DMS79 treated with DMSO at 0.1 percent for 48 hours (cell line): ENCODE data around the gene NTRK3.
A peak's percentile ranks its signal among the peaks of the same experiment; 100 is the strongest.

Experiments
- DNase-seq: peaks from one replicate; lab custom pipeline; 2025; lab: John Stamatoyannopoulos, UW

NTRK3 gene

DNA sequence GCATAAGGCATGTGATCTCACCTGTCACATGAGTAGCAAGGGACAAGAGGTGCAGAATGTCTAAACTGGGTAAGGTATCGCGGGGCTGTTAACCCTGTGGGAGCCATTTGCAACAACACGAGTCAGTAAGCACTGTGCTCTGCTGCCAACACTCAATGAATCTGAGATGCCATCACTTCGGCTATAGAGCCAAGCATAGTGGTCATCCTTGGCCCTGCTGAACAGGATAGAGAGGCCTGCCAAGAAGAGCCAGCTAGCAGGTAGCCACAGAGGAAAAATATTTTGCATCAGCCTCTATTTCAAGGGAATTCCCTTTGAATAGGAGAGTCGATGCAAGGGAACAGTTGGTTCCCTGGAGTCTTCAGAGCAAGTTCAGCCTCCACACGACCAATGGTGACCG, 137.8 kb downstream of the NTRK3 start:
- DNase-seq, result no peak

DNA sequence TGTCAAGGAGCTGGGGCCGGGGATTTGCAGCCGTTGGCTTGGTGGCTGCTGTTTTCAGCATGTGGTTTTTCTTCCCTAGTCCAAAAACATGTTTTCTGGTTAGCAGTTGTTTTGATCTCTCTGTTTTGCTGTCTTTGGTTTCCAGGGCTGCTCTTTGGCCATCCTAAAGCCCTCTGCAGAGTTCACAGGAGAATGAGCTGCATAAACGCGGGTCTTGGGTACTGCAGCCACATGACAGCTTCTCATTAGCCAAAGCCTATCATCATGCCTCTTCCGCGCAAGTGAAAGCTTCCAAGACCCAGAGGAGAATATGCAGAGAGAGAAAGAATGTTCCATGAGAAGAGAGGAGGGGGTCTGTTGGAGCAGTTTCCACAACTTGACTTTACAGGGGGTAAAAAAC, 138.5 kb downstream of the NTRK3 start:
- DNase-seq, result no peak

DNA sequence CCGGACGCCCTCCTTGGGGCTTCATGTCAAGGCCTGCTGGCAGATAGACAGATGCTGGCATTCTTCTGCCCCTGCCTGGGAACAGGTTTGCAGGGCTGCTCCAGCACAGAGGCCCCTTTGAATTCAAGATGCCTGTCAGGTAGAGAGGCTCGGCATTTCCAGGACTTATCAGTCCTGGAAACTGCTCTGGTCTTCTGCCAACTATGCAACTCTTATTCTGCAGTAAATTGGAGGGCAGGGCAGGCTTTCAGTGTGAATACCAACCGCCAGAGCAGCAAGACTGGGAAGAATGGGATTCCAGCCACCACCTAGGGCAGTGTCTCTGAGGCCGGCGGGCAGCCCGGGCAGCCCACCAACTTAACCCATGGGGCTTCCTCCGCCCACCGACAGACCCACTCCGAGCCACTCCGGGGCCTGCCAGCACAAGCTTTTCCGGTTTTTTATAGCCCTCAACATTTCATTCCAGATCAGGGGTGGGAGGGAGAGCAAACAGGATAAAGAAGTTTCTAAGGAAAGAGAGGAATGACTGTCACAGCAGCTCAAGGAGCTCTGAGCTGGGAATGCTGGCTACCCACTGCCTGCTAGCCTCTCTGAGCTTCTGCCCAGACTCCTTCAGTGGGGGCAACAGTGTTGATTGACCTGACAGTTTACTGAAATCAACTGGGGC, 140.9 kb downstream of the NTRK3 start:
- peak; percentile 5 for DNase-seq

- DNase-seq, result no peak
Observed at GRCh38 chr15:88113613-88114308, 142.8 kb downstream of the NTRK3 start.

- no peak for DNase-seq
Observed at GRCh38 chr15:88108991-88109390, 147.5 kb downstream of the NTRK3 start.

- no peak for DNase-seq
Observed at GRCh38 chr15:88108477-88108876, 148.1 kb downstream of the NTRK3 start.

DNA sequence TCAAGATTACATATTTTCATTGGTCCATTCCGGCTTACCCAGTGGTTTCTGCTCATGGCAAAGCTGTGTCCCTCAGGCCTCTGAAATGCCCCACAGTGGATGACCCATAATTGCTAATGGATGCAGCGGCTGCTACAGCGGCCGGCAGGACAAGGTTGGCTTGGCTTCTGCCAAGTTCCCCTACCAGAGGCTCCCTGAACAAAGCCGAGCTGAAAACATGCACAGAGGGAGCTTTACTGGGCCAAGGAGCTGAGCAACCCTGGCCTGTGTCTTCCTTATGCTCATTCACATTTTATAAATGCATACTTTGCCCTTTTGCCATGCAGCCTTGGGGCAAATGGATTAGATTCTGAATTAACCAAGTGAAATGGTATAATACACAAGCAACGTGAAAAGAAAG, 150.5 kb downstream of the NTRK3 start:
- no peak for DNase-seq

DNA sequence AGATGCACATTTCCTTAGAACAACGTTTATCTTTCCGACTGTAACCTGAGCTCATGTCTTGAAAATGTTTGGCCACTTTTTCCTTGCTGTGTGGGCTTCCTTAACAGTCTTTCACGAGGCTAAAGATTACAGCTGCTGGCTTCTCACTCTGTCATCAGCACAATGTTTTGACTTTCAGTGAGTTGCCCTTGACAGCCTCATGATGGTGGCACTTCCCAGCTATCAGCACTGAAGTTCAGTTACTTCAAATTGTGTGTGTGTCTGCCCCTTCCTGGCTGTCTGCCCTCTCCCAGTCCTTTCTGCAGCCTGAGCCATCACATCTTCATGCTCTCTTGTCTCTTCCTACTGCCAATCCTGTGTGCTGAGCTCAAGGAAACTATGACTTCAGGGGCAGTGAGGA, 152.2 kb downstream of the NTRK3 start:
- DNase-seq, result no peak

DNA sequence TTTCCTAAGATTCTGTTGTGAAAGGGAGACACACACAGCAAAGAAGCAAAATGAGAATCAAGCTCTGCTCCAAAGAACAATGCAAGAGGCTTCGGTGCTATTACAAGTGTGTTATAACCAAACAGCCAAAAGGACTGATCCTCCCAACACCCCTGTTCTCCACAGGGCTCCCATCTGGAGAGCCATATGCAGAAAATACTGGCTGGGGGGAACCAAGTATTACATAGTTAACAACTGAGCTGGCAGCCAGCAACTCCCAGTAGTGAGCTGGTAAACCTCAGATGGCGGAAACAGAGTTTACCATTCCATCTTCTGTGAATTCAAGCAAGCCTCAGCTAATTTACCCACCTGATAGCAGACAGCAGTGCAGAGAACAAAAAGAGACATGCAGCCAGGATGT, 156.4 kb downstream of the NTRK3 start:
- no peak for DNase-seq

- DNase-seq, result no peak
Observed at GRCh38 chr15:88098361-88098760, 158.2 kb downstream of the NTRK3 start.

DNA sequence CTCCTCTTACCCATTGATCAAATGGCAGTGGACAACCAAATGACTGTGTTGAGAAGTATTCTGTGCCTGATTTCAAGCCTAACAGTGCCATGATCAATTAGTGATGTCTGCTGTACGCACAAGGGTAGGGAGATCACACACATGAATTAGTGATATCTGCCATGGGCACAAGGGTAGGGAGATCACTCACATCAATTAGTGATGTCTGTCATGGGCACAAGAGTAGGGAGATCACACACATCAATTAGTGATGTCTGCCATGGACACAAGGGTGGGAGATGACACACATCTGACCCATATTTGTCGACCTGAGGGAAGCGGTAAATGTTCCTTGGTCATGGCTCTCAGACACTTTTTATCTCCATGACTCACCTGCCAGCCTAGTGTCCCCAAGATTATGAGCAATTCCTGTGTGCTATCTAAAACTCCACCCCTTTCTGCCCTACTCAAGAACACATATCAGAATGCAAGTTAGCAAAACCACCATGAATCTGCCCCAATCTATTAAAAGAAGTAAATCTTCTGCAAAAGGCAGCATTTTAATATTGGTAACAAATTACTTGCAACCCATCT, 165.0 kb downstream of the NTRK3 start:
- DNase-seq, result no peak

GRCh38 chr15:88090481-88091011, 166.0 kb downstream of the NTRK3 start:
- DNase-seq, result no peak

GRCh38 chr15:88089731-88090130, 166.8 kb downstream of the NTRK3 start:
- no peak for DNase-seq

- no peak for DNase-seq
Observed at GRCh38 chr15:88089024-88089620, 167.4 kb downstream of the NTRK3 start.

DNA sequence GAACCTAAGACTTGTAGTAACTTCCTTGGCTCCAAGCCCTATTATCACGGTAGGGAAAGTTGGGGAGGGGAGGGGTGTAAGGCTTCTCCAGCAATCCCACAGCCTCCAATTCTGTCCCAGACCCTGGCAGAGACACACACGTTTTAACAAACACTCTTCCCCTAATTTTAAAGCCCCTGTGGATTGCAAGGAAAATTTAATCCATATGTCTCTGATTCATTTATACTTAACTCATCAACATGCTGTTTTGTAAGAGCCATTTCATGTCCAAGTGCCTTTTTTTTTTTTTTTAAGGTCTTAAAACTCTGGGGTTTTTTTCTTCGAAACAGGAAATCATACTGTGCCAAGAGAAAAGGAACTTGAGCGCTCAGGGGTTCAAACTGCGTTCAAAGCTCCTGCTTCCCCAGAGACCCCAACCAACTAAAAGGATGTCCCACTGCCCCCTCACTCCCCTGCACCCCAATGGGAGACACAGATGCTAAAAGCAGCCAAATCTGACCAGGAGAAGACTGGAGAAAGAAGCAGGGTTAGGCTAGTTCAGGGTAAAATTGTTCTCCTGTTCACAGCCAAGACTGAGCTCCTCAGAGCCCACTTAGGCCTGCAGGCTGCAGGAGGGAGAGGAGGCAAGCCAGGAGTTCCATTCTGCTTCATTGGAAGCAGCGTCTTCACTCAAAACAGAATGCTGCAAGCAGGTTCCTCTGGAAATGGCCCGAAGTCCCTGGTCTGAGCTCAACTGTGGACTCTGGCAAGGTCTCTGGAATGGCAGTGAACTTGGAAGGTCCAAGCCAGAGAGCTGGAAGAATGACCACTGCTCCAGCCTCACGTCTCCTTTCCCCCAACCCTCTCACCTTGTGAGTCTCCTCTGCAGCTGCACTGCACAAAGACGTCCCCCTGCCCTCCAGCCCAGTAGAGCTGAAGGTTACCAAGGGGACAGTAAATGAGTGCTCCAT, 172.5 kb downstream of the NTRK3 start:
- DNase-seq, result peak; percentile 29

DNA sequence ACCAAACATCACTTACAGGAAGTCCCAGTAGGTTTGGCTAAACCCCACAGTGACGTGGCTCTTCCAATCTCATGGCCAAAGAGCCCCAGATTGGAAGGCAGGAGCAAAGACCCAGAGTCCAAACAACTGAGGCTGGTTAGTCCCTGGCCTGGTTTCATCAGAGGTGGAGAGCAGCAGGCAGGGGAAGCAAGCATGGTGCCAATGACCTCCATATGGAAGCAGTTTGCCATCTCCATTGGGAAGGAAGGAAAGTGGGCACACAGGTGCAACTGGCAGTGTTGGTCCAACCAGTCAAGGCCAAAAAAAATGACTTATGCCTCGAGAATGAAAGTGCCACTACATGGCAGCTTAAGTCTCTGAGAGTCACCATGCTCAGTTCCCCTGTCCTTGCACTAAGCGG, 175.9 kb downstream of the NTRK3 start:
- no peak for DNase-seq

DNA sequence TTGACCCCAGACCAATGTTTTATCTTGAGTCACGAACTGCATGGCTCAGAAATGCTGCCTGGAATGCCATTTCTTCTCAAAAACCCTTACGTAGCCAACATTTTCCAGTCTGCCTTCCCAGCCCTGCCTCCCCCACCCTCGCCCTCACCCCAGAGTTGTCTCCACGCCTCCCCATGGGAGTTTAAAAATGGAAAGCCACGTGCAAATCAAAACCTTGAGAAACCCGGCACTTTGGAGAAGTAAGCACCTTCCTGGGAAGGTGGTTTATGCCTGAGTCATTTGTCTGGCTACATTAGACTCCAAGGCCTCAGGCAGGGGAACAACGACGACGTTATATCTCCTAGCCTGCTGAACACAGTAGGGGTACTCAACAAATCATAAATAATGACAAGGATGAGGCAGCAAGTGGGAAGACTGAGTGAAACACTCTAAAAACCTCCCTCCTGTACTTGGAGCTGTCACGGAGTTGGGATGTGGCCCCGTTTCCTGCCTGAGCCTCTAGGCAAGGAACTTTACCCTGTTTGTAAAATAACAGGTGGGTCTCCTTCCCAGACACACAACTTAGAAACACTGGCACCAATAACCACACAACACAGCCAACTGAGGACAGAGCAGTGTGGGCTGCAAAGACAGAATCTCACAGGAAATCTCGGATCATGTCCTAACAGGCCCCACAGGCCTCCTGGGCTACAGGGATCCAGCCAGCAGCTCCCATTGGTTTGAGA, 179.1 kb downstream of the NTRK3 start:
- DNase-seq, result no peak

- DNase-seq, result no peak
Observed at GRCh38 chr15:88076328-88076727, 180.2 kb downstream of the NTRK3 start.

- DNase-seq, result no peak
Observed at GRCh38 chr15:88075102-88075501, 181.4 kb downstream of the NTRK3 start.

- DNase-seq, result no peak
Observed at GRCh38 chr15:88074386-88074785, 182.2 kb downstream of the NTRK3 start.

DNA sequence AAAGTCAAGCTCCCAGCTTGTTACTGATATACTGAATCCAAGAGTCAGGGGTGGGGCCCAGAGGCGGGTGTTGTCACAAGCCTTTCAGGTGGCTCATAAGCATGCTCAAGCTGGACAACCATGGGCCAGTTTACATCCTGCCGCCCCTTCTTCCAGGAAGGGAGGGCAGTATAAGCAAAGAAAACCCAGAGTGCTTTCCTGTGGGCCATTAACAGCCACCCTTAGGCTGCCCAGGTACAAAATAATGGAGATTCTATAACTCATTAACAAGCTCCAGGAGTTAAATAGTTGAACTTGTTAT, 183.2 kb downstream of the NTRK3 start:
- DNase-seq, result no peak
